Activated CD4-positive, alpha-beta T cell treated with anti-CD3 and anti-CD28 coated beads for 4 hours (primary cell): ENCODE results near the gene TAF1B.

Source experiments
- DNase-seq, 2 donors: peaks; one replicate each; pipeline ENCODE4 v3.0.0-alpha.2; 2020

The TAF1B gene

GRCh38 chr2:9843229-9844035 lies at the start of gene TAF1B:
TSS of gene TAF1B (plus strand) at chr2:9843474. CDS start at chr2:9843542, 68 bp downstream.
- DNase-seq: peak; percentile 76 to 77

GRCh38 chr2:9793918-9794717 lies 49.2 kb upstream of the TAF1B start:
- no peak for DNase-seq

GRCh38 chr2:9795071-9795470 lies 48.2 kb upstream of the TAF1B start:
- DNase-seq: no peak

DNA sequence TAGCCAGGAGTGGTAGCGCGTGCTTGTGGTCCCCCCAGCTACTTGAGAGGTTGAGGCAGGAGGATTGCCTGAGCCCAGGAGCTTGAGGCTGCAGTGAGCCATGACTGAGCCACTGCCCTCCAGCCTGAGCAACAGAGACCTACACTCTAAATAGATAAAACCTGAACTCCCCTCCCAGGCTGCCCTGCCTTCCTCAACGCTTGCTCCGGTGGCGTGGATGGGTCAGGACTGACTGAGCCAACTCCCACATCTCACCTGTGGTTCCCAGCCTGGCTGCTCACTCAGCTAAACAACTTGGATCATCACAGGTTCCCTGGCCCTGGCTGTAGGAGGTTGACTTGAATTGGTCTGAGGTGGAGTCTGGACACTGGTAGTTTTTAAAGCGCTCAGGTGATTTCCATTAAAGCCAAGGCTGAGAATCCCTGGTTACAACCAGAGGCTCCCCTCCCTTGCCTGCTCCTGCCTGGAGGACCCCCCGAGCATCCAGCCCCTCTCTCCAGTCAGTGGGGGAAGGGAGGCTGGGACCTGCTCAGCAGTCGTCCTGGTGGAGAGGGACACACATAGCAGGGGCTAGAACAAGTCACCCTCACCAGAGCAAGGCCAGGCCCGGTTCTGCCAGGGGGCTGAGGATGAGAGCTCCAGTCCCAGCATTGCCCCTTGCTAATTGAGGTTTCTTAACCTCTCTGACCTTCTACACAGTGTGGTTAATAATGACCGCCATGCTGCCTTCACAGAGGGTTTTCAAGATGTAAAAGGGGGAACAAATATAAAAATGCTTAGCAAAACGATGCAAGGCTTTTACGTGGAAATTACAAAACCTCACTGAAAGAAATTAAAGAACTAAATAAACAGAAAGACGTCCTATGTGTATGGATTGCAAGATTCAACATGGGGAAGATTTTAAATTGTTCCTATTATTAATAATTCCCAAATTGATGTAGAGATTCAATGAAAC lies 46.9 kb upstream of the TAF1B start:
- DNase-seq: no peak

DNA sequence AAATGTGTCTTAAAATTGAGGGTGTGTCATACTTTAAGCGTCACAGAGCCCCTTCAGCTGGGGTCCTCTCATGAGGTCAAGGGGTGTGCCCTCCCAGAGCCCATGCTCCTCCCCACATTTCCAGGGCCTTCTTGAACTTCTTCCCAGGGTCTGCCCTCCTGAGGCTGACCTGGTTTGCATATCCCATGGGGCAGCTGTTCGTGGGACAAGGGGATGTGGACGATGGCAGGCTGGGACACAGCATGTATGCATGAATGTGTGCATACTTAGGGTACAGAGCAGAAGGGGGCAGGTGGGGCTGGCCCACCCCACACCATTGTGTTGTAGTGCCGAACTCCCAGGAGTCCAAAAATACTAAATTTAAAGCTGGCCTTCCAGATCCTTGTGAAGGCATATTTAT lies 46.2 kb upstream of the TAF1B start:
- no peak for DNase-seq

DNA sequence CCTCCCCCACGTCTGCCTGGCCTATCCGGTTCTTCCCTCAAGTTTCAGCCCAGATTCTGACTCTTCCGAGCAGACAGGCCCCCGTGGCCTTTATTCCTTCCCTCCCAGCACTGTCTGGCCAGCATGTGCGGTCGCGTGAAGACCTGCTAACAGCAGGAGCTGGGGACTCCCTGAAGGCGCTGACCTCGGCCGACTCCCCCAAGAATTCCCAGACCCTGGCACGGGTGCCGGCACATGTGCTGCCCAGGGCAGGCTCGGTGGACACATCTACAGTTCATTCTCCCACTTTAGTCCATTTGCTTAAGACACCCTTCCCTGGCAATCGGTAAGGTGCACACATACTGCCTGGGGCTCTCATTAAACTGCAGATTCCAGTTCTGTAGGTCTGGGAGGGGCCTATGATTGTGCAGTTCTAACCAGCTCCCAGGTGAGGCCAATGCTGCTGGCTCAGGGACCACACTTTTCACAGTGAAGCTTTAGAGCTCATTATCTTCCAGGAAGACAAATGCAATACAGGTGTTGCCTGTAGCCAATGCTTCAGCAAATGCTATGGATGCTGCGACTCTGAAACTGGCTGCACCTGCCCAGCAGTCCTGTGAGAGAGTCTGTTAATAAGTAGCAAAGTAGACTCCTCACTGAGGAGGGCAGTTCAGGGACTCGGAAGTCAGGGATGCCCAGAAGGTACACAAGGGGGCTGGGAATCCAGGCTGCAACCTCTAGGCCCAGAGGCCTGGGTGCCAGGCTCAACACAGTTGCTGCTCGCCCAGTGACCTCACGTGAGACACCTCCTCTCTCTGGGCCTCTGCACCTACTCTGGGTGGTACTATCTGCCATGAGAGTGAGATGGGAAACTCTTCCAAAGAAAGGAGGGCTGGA lies 45.4 kb upstream of the TAF1B start:
- no peak for DNase-seq

GRCh38 chr2:9799011-9799596 lies 44.2 kb upstream of the TAF1B start:
- DNase-seq: no peak

DNA sequence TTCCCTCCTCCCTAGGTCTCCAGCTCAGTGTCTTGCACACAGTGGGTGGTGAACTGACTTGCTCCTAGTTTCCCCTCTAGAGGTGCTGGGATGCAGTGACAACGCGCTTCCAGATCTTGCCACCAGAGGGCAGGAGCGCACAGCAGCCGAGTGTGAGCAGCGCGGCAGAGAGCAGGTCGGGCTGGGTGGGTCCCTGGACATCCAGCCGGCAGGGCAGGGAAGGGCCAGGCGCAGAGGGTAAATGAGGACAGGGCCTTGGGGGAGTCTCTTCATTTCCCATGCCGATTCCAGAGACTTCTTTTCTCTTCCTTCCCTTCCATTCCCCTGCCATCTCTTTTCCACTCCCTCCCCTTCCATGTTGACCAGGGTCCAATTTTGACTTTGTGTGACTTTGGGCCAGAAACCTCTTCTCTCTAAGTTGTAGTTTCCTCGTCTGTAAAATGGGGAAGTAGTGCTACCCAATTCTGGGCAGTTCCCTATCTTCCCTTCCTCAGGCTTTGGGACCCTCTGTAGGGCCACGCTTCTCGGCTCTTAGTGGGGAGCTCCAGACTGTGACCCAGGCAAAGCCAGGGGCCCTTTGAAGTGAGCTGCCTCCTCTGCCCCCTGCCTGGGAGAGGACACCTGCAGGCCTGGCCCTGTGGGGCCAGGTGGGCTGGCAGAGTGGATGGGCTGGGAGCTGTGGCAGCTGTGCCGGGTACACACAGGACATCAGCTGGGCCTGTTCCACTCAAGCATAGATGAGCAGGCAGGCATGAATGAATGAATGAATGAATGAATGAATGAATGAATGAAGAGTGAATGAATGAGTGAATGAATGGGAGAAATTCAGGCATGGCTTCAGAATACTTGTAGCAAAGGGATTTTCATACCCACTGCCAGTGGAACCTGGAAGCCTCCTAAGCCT lies 43.3 kb upstream of the TAF1B start:
- DNase-seq: peak; percentile 72 to 86

DNA sequence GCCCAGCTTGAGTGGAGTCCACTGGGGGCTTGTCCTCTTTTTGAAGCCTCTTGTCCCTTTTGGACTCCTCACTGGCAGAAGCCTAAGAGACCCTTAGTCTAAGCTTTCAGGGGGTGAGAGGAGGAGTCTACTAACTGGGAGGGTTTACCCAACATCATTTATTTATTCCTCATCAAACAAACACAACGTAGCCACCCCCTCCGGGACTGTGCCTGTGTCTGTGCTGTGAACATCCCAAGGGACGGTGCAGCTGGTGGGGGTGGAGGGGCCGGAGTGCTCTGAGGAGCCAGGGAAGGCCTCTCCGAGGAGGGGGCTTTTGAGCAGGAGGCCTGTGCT lies 42.7 kb upstream of the TAF1B start:
- no peak for DNase-seq

- peak; percentile 68 to 74 for DNase-seq
Observed at GRCh38 chr2:9800975-9801726, 42.1 kb upstream of the TAF1B start.

DNA sequence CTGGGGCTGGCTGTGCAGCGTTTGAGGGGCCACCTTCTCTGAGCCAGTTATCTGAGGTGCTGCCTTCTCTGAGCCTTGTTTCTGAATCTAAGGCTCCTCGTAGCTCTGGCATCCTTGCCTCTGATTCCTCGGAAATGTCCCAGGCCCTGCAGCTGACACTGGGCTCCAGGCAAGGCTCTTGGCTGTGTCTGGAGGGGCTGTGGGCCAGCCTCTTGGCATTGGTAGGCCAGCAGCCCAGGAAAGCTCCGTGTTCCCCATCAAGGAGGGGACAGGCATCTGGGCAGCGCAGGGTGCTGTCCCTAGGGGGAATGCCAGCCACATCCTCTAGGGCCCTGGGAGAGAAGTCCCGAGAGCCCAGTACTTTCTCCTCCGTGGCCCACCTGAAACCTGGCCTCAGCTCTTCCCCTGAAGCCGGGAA lies 40.7 kb upstream of the TAF1B start:
- DNase-seq: no peak

- no peak for DNase-seq
Observed at GRCh38 chr2:9803023-9803805, 40.1 kb upstream of the TAF1B start.

GRCh38 chr2:9805435-9806297 lies 37.6 kb upstream of the TAF1B start:
- no peak for DNase-seq

GRCh38 chr2:9806298-9806610 lies 37.0 kb upstream of the TAF1B start:
- no peak for DNase-seq

DNA sequence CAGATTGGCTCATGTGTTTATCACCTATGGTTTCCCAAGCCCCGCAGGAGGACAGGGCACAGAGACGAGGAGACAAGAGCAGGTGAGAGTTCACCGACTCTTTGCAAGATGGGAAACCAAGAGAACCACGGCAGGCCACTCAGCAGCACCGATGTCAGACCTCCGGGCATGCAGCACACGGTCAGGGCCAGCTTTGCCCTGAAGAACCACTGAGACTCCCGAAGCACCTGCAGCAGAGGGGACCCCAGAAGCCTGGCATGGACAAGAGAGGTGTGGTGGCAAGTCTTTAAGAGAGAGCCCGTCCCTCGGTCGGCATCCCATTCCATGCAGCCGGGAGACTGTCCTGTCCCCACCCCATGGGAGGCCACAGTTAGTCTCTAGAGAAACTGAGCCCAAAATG lies 36.6 kb upstream of the TAF1B start:
- DNase-seq: no peak

DNA sequence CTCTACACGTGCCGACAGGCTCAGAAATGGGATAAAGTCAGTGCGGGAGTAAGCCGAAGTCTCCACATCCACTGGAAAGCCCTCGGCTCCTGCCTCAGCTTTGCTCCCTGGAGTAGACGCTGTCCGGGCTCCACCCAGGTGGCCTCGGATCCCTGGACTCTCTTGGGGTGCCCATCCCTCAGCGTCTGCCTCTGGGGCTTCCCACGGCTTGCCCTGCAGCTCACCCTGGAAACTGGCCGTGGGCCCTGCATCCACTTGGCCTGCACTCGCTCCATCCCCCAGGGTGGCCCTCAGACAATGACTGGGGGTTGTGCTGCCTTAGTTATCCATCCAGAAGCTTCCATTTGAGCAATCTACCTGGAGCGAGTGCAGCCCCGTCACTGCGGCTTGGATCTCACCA lies 36.2 kb upstream of the TAF1B start:
- DNase-seq: no peak

DNA sequence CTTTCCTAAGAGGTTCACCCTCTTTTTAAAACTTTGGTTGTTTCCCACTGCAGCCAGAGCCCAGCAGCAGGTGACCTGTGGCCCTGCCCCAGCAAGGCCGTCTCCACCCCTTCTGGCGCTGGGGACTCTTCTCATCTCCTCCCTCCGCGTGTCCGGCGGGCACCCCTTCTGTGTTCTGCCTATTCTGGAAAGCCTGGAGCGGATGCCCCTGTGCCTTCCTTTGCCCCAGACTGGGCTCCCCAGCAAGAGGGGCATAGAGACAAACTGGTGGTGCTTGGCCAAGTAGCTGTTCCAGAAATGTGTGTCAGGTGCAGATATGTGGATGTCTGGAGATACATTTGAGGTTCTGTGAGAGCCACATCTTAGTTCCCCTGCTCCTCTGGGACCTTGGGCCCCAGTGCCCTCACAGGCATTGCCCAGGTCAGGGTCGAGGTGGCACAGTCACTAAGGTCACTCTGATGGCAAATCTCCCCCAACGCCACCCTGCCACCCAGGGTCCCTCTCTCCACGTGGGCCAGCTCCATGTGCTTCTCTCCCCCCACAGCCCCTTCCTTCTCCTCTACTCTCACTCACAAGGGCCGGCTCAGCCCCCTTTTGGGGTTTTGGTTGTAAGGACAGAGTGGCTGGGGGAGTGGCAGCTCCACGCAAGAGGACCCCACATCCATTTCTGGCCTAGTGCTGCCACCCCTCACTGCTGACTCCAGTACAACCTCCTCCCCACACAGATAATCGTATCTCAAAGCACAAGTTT lies 35.5 kb upstream of the TAF1B start:
- DNase-seq: no peak
